WERI-Rb-1 (cell line): Measurements from ENCODE around the gene SPIRE1.
"Not testable (repeated sequence)": the region's sequence is repeated elsewhere in the genome, so short reads cannot be mapped to it uniquely, and the experiment has no call there.

Source experiments
- DNase-seq: peaks from one replicate; pipeline ENCODE4 v3.0.0-alpha.2; 2020
- H3K27ac ChIP-seq: fragments of 250-450 bp; sonication (Bioruptor Pico); 2 replicates; pipeline ENCODE4 v1.5.1; 2020; ENCODE audit warnings: mild to moderate bottlenecking, moderate library complexity
- H3K27me3 ChIP-seq: fragments of 250-450 bp; sonication (Bioruptor Pico); 2 replicates; pipeline ENCODE4 v1.5.1; 2021; ENCODE audit warnings: mild to moderate bottlenecking, low read depth, moderate library complexity; ENCODE audit not compliant: insufficient read depth, severe bottlenecking
- H3K36me3 ChIP-seq: fragments of 250-450 bp; sonication (Bioruptor Pico); 2 replicates; pipeline ENCODE4 v1.5.1; 2020; ENCODE audit warnings: mild to moderate bottlenecking, moderate library complexity
- H3K4me3 ChIP-seq: 2 replicates; pipeline ENCODE4 v1.5.1; 2011; ENCODE audit warnings: low read depth, mild to moderate bottlenecking, control low read depth, low read length
- H3K9me3 ChIP-seq: fragments of 250-450 bp; sonication (Bioruptor Pico); 2 replicates; pipeline ENCODE4 v1.5.1; 2021; ENCODE audit warnings: mild to moderate bottlenecking, moderate library complexity; ENCODE audit not compliant: severe bottlenecking
- CTCF ChIP-seq: IDR thresholded peaks from 2 replicates; pipeline ENCODE4 v1.5.1; 2011; ENCODE audit warnings: low read depth, mild to moderate bottlenecking, control low read depth, inconsistent platforms, low read length

Gene SPIRE1

GRCh38 chr18:12491611-12492435 lies 166.1 kb downstream of the SPIRE1 start:
- H3K27ac ChIP-seq: peak overlapping the region; percentile 71
- peak; percentile 64 for DNase-seq
- no peak for TF ChIP-seq CTCF
- no peaks in the 10 kb centered on the region for H3K27me3 ChIP-seq
- peaks cover 9% of the 10 kb centered on the region; the same call in 1 of the 2 replicates for H3K36me3 ChIP-seq
- no peak overlapping the region for H3K4me3 ChIP-seq
- no peaks in the 10 kb centered on the region for H3K9me3 ChIP-seq

DNA sequence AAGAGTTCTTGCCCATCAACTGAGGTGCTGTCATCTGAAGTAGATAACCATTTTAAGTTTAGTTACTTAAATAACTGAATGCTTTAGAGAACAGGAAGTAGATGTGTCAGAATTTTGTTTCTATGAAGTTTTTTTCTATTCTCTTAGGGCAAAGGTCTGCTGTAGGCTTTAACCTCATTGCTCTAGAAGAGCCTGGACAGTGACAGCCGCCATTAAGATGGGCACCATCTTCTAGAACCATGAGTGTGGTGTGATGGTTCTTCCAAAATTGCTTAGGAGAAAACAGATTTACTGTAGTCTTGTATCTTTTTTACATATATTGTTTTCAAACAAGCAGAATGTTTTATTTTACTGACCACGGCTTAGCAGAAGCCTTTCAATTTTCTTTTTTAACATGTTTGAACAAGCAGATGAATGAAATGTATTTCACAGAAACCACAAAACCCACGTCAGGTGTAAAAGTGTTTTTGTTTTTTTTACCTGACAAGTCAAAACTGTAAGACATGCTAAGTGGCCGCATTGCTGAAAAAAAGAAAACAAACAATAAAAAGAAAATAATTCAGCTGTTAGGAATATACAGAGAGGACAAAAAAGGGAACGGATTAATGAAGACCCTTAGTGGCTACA lies 172.3 kb downstream of the SPIRE1 start:
- Histone ChIP-seq H3K4me3 (no peak overlapping the region), H3K9me3 (no peaks in the 10 kb centered on the region), H3K27me3 (no peaks in the 10 kb centered on the region), H3K27ac (no peak overlapping the region), H3K36me3 (no peaks in the 10 kb centered on the region; the same call in 1 of the 2 replicates)
- TF ChIP-seq CTCF: no peak
- DNase-seq: no peak

DNA sequence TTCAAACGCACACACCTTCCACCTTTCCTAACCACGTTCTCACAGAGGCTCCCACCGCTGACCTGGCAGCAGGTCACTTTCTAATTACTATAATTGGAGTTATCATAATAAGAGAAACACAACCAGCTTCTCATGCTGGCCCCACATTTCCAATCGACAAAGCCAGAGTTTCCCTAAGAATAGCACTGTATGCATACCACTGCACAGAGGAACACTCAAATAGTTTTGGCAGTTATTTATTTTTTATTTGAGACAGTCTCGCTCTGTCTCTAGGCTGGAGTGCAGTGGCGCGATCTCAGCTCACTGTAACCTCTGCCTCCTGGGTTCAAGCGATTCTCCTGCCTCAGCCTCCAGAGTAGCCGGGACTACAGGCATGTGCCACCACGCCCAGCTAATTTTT lies 176.0 kb downstream of the SPIRE1 start:
- not testable (repeated sequence) for DNase-seq, H3K9me3 ChIP-seq, H3K36me3 ChIP-seq, H3K27me3 ChIP-seq, H3K4me3 ChIP-seq, H3K27ac ChIP-seq

DNA sequence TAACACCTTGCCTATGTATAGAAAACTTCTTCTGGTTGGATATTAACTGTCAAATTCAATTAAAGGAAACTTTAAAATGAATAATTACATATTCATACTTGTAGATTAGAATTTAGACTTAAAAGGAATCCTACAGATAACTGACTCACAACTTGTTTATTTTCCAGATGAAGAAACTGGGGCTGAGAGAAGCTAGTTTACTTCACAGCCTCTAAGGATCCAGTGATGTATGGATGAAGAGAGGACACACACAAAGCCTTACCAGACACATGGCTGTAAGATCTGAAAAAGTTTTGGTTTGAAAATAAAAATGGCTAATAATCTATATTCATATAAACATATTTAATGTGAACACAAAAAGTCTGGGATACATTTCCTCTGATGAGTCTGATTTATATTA lies 177.9 kb downstream of the SPIRE1 start:
- DNase-seq: no peak
- no peaks in the 10 kb centered on the region for H3K9me3 ChIP-seq
- no peaks in the 10 kb centered on the region; the same call in 1 of the 2 replicates for H3K36me3 ChIP-seq
- no peaks in the 10 kb centered on the region for H3K27me3 ChIP-seq
- peak overlapping the region; percentile 12 for H3K4me3 ChIP-seq
- TF ChIP-seq CTCF: no peak
- peak overlapping the region; percentile 71 for H3K27ac ChIP-seq

DNA sequence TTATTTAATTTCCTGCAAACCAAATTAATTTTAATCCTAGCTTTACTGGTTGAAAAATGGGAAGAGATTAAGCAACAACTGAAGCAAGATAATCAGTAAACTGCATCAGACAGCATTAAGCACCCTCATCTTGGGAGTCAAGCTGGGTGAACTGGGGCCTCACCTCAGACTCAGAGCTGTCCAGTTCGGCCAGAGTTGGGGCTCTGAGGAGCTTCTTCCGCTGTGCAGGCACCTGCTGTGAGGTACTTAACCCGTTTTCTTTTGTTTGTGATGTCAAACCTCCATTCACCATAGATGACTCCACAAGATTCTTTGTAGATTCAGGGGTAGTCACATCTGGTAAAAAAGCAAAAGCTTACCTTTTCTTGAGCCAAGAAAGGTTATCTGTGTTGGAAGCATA lies 178.4 kb downstream of the SPIRE1 start:
- Histone ChIP-seq H3K9me3 (no peaks in the 10 kb centered on the region), H3K27me3 (no peaks in the 10 kb centered on the region), H3K36me3 (no peaks in the 10 kb centered on the region; the same call in 1 of the 2 replicates), H3K27ac (peak overlapping the region; percentile 71), H3K4me3 (peak overlapping the region; percentile 12)
- DNase-seq: peak; percentile 83
- no peak for TF ChIP-seq CTCF

DNA sequence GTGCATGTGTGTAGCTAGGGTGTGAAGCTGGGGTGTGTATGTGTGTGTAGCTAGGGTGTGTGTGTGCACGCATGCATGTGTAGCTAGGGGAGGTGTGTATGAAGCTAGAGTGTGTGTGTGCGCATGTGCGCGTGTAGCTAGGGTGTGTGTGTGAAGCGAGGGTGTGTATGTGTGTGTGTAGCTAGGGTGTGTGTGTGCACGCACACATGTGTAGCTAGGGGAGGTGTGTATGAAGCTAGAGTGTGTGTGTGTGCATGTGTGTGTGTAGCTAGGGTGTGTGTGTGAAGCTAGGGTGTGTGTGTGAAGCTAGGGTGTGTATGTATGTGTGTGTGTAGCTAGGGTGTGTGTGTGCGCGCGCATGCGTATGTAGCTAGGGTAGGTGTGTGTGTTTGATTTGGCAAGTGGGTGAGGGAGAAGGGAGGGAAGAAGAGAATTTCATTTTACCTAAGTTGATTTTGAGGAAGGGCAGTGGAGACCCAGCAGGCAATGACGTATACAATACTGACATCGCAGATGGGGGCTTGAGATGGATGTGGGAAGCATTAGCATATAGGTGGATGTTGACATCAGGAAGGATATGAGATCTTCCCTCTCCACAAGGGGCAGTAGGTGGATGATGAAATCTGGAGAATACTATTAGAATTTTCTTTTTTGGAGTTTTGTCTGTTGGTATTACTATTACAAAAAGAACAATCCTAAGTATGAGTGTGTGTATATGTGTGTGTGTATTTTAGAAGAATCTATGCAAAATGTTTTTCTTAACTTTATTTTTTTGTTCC lies 179.4 kb downstream of the SPIRE1 start:
- DNase-seq: no peak
- Histone ChIP-seq H3K4me3 (no peak overlapping the region), H3K27me3 (no peaks in the 10 kb centered on the region), H3K27ac (peak overlapping the region; percentile 71; the same call in 1 of the 2 replicates), H3K9me3 (no peaks in the 10 kb centered on the region), H3K36me3 (no peaks in the 10 kb centered on the region; the same call in 1 of the 2 replicates)
- 0 out of 2 replicates have a peak, but pooled peaks have one; percentile 4 for TF ChIP-seq CTCF
